Prostate gland (tissue), 2 donors: ENCODE measurements around the gene EIPR1.

Experiments
- CTCF ChIP-seq, 4 experiments: fragments of 200-600 bp in 2 of 4; fragments of 450-650 bp in 2 of 4; sonication (generic) in 2 of 4; IDR thresholded peaks; 1 replicate in 3 of 4; 2 replicates in 1 of 4; pipeline ENCODE4 v1.5.1; 2016 to 2019; ENCODE audit warnings: antibody characterized with exemption in 4 of 4, mild to moderate bottlenecking in 2 of 4, moderate library complexity in 2 of 4
- POLR2A ChIP-seq: fragments of 450-650 bp; IDR thresholded peaks from one replicate; pipeline ENCODE4 v1.6.1; 2016; ENCODE audit warnings: antibody characterized with exemption, mild to moderate bottlenecking

DNA sequence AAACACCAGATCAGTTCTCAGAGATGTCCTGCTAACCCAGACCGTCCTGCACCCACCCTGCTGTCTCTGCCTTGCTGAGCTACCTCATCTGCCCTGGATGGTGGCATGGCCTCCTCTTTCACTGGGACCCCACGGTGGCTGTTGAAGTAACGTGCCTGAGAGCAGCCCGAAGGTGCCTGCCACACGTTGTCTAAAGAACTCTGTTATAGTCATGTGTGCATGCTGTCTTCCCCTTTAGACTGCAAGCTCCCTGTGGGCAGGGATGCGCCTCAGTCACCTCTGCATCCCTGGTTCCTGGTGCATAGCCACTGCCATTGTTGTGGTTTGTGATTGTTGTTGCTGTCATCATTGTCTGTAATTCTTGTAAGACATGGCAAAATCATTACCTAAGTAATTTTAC, 235.9 kb downstream of the EIPR1 start:
- no peak for TF ChIP-seq CTCF (IDR thresholded peaks at IDR 0.05)
- no peak for TF ChIP-seq POLR2A
